Omental fat pad (tissue), 4 donors: ENCODE data around the gene GNAI1. TPM values are rescaled to one million over a fixed set of nuclear protein-coding genes. Genes with fewer than 3 reads are reported as not detected.

Experiments used
- ATAC-seq: fragments of 150-250 bp; one replicate; pipeline ENCODE4 v1.9.1; 2016; ENCODE audit warnings: mild to moderate bottlenecking, moderate library complexity; ENCODE audit not compliant: low FRiP score
- DNase-seq: peaks from one replicate; pipeline ENCODE4 v3.0.0-alpha.2; 2019; ENCODE audit warnings: low spot score
- total RNA-seq, 4 donors: library from RNA; depleted of rRNA; stranded (reverse); fragments of >200 nt; gene quantifications; one replicate each; pipeline ENCODE4 v1.1.0, GENCODE V29; 2016
- TF ChIP-seq, protein P1 (sequence below), 3 donors: fragments of 450-650 bp; IDR thresholded peaks; one replicate each; pipeline ENCODE4 v1.5.1; 2016 to 2017; ENCODE audit warnings: antibody characterized with exemption in 3 of 3, mild to moderate bottlenecking in 3 of 3, moderate library complexity in 2 of 3

Gene GNAI1
- total RNA-seq, 4 donors from 2014 or later = 62.2 to 149 (median 92.6) TPM

DNA sequence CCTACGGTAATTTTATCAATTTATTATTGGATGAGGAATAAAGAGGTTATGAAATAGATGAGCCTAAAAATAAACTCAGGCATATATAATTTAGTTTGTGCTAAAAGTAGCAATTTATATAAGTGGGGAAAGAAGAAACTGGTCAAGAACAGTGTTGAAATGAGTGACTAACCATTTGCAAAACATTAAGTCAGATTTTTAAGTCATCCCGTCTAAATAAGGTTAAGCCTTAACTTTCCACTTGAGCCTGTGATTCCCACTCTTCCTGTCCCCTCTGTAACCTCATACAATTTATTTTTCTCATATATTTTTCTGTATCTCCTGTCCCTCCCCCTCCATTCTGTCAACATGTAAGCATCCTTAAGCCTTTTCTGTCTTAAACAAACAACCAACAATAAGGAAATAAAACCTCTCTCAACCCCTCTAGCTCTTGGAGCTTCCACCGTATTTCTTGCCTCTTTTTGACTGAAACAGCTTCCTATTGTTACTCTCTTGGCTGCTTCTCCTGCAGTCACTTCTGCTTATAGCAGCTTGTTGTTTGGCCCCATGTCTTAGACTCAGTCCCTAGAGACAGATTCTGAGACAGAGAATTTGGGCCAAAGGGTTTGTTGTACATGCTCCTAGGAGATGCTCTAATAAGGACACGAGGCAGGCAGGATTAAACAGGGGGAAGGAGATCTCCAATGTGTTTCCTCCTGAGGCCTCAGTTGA, 109.7 kb downstream of the GNAI1 start:
- DNase-seq (no peak), ATAC-seq (no peak)
- TF ChIP-seq, protein P1, sequence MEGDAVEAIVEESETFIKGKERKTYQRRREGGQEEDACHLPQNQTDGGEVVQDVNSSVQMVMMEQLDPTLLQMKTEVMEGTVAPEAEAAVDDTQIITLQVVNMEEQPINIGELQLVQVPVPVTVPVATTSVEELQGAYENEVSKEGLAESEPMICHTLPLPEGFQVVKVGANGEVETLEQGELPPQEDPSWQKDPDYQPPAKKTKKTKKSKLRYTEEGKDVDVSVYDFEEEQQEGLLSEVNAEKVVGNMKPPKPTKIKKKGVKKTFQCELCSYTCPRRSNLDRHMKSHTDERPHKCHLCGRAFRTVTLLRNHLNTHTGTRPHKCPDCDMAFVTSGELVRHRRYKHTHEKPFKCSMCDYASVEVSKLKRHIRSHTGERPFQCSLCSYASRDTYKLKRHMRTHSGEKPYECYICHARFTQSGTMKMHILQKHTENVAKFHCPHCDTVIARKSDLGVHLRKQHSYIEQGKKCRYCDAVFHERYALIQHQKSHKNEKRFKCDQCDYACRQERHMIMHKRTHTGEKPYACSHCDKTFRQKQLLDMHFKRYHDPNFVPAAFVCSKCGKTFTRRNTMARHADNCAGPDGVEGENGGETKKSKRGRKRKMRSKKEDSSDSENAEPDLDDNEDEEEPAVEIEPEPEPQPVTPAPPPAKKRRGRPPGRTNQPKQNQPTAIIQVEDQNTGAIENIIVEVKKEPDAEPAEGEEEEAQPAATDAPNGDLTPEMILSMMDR (IDR thresholded peaks at IDR 0.05) = no peak

GRCh38 chr7:80247144-80247543, 112.5 kb downstream of the GNAI1 start:
- ATAC-seq (no peak), DNase-seq (no peak)
- TF ChIP-seq, protein P1 (IDR thresholded peaks at IDR 0.05) = no peak

- TF ChIP-seq, protein P1 (IDR thresholded peaks at IDR 0.05) = no peak
- ATAC-seq = no peak
- DNase-seq = no peak
Measured at GRCh38 chr7:80247891-80248290, 113.3 kb downstream of the GNAI1 start.

- TF ChIP-seq, protein P1 (IDR thresholded peaks at IDR 0.05) = no peak
- ATAC-seq (no peak), DNase-seq (no peak)
Measured at GRCh38 chr7:80249184-80249583, 114.6 kb downstream of the GNAI1 start.

DNA sequence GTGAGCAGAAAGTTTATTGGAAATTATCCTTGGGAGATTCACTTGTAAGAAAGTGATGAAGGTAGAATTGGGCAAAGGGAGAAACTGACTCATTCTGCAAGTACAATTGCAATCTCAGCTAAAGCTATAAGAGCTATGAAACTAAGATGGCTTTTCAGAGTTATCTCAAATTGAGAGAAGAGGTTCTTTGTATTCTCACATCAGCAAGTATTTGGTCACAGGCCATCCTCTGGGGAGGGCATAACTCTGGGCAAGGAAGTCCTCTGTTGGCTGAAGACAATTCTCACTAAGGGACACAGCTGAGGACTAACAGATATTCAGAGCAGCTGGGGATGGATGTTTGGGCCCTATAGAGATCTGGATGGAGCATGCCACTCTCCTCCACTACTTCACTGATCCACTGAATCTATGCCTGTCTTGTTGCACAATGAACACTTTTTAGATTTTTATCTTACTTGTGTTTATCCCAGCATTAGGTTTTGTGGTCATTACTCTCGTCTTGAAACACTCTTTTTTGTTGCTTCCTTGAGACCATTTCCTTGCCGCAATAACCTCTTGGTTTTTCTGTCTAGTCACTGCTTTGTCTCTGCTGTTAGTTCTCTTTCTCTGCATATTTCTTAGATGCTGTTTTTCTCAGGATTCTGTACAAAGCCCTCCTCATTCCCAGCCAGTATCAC, 115.1 kb downstream of the GNAI1 start:
- ATAC-seq (no peak), DNase-seq (no peak)
- TF ChIP-seq, protein P1 (IDR thresholded peaks at IDR 0.05) = no peak

DNA sequence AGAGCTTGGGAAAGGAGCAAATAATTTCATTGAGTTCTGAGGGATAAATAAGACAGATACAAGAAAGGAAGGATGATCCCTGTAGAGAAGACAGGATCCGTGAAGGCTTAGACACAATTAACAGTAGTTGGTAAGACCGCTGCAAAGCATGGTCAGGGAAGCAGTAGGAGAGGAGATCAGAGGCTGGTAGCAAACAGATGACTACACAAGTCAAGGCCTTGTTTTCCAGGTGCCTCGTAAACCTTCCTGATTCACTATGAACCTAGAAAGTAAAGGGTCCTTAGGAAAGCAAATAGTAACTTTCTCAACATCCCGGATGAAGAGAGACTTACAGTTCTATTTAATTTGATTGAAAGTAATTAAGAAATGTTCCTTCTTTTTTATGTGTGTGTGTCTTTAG, 118.6 kb downstream of the GNAI1 start:
- TF ChIP-seq, protein P1 (IDR thresholded peaks at IDR 0.05) = no peak

DNA sequence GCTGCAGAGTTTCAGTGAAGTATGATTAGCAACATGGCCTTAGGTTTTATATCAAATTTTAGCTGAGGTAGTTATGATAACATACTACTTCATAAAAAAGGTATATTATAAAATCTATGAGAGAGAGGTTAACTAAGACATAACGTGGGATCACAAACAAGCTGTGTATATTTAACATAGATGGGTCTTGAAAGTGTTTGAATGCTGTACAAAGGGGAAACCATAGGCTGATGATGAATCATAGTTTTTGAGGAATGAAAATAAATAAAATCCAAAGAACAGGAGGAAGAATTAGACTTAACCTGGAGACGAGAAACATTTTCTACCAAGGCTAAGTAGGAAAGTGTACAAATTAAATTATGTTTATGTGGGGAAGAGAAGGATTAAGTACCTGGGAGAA, 119.0 kb downstream of the GNAI1 start:
- DNase-seq (no peak), ATAC-seq (no peak)
- TF ChIP-seq, protein P1 (IDR thresholded peaks at IDR 0.05) = no peak

More for the DNA sequence above, 118.6 kb downstream of the GNAI1 start:
- DNase-seq (no peak), ATAC-seq (no peak)
